CD8-positive, alpha-beta memory T cell (primary cell): ENCODE data around the gene ZBTB17. TPM values are rescaled to one million over a fixed set of nuclear protein-coding genes. Genes with fewer than 3 reads are reported as not detected.

Source experiments
- CTCF ChIA-PET: fragments of 350-600 bp; sonication (Branson Sonifier 250); formaldehyde crosslinking; loops from one replicate; lab custom pipeline; 2021; ENCODE audit warnings: antibody characterized with exemption; lab: Charles Lee
- POLR2A ChIA-PET: fragments of 350-600 bp; sonication (Branson Sonifier 250); formaldehyde crosslinking; loops from one replicate; lab custom pipeline; 2021; ENCODE audit warnings: antibody characterized with exemption; lab: Charles Lee
- DNase-seq, 5 donors: peaks; one replicate each; pipeline versions ENCODE4 v3.0.0 to v3.0.0-alpha.2; 2020 to 2022; ENCODE audit warnings: mixed read lengths in 1 of 5
- H3K27ac ChIP-seq: one replicate; pipeline ENCODE4 v1.7.0; 2013; ENCODE audit warnings: low read depth, mild to moderate bottlenecking, low read length, moderate library complexity
- H3K27me3 ChIP-seq: 2 replicates; pipeline ENCODE4 v1.7.0; 2013; ENCODE audit warnings: low read length, mild to moderate bottlenecking; ENCODE audit not compliant: insufficient read depth, poor library complexity, severe bottlenecking
- H3K36me3 ChIP-seq: 2 replicates; pipeline ENCODE4 v1.7.0; 2013; ENCODE audit warnings: mild to moderate bottlenecking, low read length, moderate library complexity; ENCODE audit not compliant: insufficient read depth
- H3K4me1 ChIP-seq: 2 replicates; pipeline ENCODE4 v1.7.0; 2013; ENCODE audit warnings: mild to moderate bottlenecking, low read length, moderate library complexity; ENCODE audit not compliant: insufficient read depth
- H3K4me3 ChIP-seq: 2 replicates; pipeline ENCODE4 v1.7.0; 2013; ENCODE audit warnings: mild to moderate bottlenecking, low read length
- H3K9me3 ChIP-seq: 2 replicates; pipeline ENCODE4 v1.7.0; 2013; ENCODE audit warnings: mild to moderate bottlenecking, low read length
- H3K27ac Mint-ChIP-seq, 8 donors: one replicate each; pipeline ENCODE4 v1.8.0; 2020 to 2021; ENCODE audit warnings: mixed read lengths in 8 of 8, mild to moderate bottlenecking in 6 of 8, inconsistent platforms in 3 of 8, moderate library complexity in 3 of 8
- H3K27me3 Mint-ChIP-seq, 2 donors: one replicate each; pipeline ENCODE4 v1.8.0; 2020 to 2021; ENCODE audit warnings: mixed read lengths in 2 of 2, mild to moderate bottlenecking in 1 of 2, moderate library complexity in 1 of 2
- H3K36me3 Mint-ChIP-seq, 3 donors: one replicate each; pipeline ENCODE4 v1.8.0; 2020 to 2021; ENCODE audit warnings: mixed read lengths in 3 of 3, inconsistent platforms in 1 of 3, mild to moderate bottlenecking in 1 of 3
- H3K4me1 Mint-ChIP-seq, 3 donors: one replicate each; pipeline ENCODE4 v1.8.0; 2020 to 2021; ENCODE audit warnings: mixed read lengths in 3 of 3, inconsistent platforms in 1 of 3, mild to moderate bottlenecking in 1 of 3
- H3K4me3 Mint-ChIP-seq, 7 donors: one replicate each; pipeline ENCODE4 v1.8.0; 2020 to 2021; ENCODE audit warnings: mixed read lengths in 7 of 7, mild to moderate bottlenecking in 6 of 7, moderate library complexity in 4 of 7, inconsistent platforms in 2 of 7
- H3K9me3 Mint-ChIP-seq, 5 donors: one replicate each; pipeline ENCODE4 v1.8.0; 2020 to 2022; ENCODE audit warnings: mixed read lengths in 5 of 5, mild to moderate bottlenecking in 3 of 5, moderate library complexity in 2 of 5, inconsistent platforms in 1 of 5
- polyA plus RNA-seq: library from polyadenylated mRNA; unstranded; fragments of 300-500 nt; fragmentation: Illumina TruSeq; gene quantifications from one replicate; pipeline ENCODE4 v1.2.3, GENCODE V29; 2021
- total RNA-seq, 2 experiments: library from RNA; stranded (reverse); gene quantifications; one replicate each; pipeline ENCODE4 v1.2.3, GENCODE V29; 2021

ZBTB17 gene
- total and polyA plus RNA-seq, 3 experiments from 2014 or later, result 24.7 to 51.5 (median 49.9) TPM

DNA sequence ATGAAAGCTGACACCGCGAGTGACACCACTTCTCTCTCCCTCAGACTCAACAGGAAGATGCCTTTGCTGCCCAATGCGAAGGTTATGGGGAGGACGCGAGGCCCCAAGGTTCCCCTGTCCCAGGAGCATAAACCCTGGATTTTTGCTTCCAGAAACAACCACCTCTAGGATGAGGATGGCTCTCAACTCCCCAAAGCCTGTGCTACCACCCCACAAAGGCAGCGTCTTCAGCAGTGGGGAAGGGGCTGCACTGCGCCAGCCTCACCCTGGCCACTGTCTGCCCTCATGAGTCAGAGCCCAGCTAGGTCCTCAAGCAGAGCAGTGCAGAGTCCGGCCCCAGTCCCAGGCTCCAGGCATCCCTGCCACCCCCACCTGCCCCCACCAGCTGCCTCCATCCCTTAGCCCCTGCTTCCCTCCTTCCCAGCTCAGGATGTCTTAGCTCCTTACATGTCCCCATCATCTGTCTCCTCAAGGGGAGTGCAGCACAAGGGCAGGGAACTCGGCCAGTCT is 21.2 kb upstream of the ZBTB17 start:
- Histone ChIP-seq H3K27me3 (no peaks in the 10 kb centered on the region), H3K4me1 (no peaks in the 10 kb centered on the region), H3K36me3 (no peaks in the 10 kb centered on the region), H3K9me3 (no peaks in the 10 kb centered on the region), H3K27ac (no peak overlapping the region), H3K4me3 (no peak overlapping the region)
- Mint-ChIP-seq H3K27ac (no peak overlapping the region), H3K4me3 (no peak overlapping the region), H3K27me3 (peaks cover 0 to 4% of the 10 kb centered on the region in 2 donors), H3K36me3 (no peaks in the 10 kb centered on the region), H3K9me3 (no peaks in the 10 kb centered on the region), H3K4me1 (no peaks in the 10 kb centered on the region)
- no peak for DNase-seq
- ChIA-PET CTCF (interaction anchor here (0.9 kb wide), 1 partner anchor 12 kb away, joined by 3 read pairs; no protein-coding TSS in a partner anchor), POLR2A (no interaction called here)

DNA sequence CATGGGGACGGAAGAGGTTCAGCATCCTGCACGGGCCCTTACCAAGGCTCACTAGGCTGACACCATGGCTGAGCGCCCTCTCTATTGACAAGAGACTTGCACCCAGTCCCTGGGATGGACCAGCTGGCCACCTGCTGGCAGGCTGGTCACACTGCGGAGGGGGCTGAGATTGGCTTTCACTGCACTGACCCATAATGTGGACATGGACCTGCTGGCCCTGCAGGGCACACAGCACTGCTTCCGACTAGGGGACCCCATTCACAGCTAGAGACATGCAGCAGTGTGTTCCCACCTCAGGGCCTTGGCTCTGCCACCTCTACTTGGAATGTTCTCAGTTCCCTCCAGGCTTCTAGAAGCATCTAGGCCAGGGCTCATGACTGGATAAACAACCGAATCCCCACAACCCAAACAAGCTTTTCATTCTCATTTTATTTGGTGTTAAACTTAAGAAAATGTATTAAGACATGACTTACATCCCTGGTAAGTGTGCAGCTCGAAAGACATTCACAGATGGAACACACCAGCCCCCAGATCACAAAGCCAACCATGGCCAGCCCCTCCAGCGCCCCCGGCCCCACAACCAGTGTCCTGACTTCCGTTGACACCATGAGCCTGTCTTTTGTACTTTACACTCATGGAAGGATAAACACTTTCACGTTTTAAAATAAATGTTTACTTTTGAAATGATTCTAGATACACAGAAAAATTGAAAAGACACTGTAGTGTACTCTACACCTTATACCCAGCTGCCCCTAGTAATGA is 18.9 kb upstream of the ZBTB17 start:
- no peaks in the 10 kb centered on the region for H3K9me3 ChIP-seq
- CTCF ChIA-PET, result interaction anchor here (0.7 to 2.1 kb wide), 6 partner anchors 12 to 203 kb away, joined by 3 to 9 read pairs (median 4); no protein-coding TSS in a partner anchor
- H3K36me3 Mint-ChIP-seq, result no peaks in the 10 kb centered on the region
- no peaks in the 10 kb centered on the region for H3K27me3 ChIP-seq
- H3K4me1 ChIP-seq, result no peaks in the 10 kb centered on the region
- H3K27me3 Mint-ChIP-seq, result peaks cover 0 to 4% of the 10 kb centered on the region in 2 donors
- no peaks in the 10 kb centered on the region for H3K4me1 Mint-ChIP-seq
- no peak overlapping the region for H3K4me3 ChIP-seq
- POLR2A ChIA-PET, result no interaction called here
- H3K36me3 ChIP-seq, result no peaks in the 10 kb centered on the region
- DNase-seq, result peak in 3 of 5 donors; percentile 19 to 66 (median 28)
- H3K27ac ChIP-seq, result no peak overlapping the region
- no peak overlapping the region for H3K4me3 Mint-ChIP-seq
- no peaks in the 10 kb centered on the region for H3K9me3 Mint-ChIP-seq
- H3K27ac Mint-ChIP-seq, result peak overlapping the region in 1 of 8 donors; percentile 17

DNA sequence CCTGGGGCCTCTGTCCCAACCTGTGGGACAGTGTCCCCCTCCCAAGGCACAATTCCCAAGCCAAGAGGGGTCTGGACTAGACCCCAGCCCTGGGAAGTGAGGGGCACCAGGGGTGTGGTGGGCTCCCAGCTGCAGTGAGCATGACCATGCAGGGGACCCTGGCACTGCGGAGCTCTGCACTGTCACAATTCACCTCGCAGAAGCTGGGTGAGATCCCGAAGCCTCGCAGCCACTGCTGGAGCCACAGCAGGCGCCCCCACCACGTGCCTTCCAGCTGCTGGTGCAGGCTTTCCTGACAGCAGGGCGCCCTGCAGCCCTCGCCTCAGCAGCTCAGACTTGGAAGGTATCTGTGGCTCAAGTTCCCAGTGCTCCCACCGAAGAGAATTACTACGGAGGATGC is 18.2 kb upstream of the ZBTB17 start:
- H3K36me3 Mint-ChIP-seq, result no peaks in the 10 kb centered on the region
- H3K27me3 Mint-ChIP-seq, result peaks cover 0 to 4% of the 10 kb centered on the region in 2 donors
- Histone ChIP-seq H3K27me3 (no peaks in the 10 kb centered on the region), H3K36me3 (no peaks in the 10 kb centered on the region), H3K27ac (no peak overlapping the region), H3K4me3 (no peak overlapping the region), H3K9me3 (no peaks in the 10 kb centered on the region), H3K4me1 (no peaks in the 10 kb centered on the region)
- ChIA-PET POLR2A (no interaction called here), CTCF (interaction anchor here (0.7 to 2.1 kb wide), 4 partner anchors 113 to 202 kb away, joined by 3 to 9 read pairs (median 4); no protein-coding TSS in a partner anchor)
- no peaks in the 10 kb centered on the region for H3K9me3 Mint-ChIP-seq
- no peak overlapping the region for H3K27ac Mint-ChIP-seq
- no peak overlapping the region for H3K4me3 Mint-ChIP-seq
- DNase-seq, result no peak
- no peaks in the 10 kb centered on the region for H3K4me1 Mint-ChIP-seq

DNA sequence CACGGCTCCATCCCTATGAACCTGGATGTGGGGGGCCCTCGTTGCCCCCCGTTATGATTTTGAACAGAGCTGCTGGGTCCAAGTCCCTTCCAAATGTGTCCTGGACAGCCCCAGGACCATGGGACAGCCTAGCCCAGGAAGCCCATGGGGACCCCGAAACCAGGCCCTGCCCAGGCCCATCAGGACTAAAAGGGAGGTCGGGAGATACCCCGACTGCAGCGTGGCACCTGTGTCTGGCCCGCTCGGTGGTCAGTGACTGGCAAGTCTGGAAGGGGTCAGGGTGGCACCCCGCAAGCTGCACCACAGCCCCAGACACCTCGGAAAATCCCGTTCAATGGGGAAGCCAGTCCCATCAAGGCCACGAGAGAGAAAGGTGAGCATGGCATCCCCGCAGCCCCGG is 17.8 kb upstream of the ZBTB17 start:
- no peaks in the 10 kb centered on the region for H3K9me3 ChIP-seq
- no peak overlapping the region for H3K27ac Mint-ChIP-seq
- no peaks in the 10 kb centered on the region for H3K9me3 Mint-ChIP-seq
- no peak overlapping the region for H3K4me3 Mint-ChIP-seq
- H3K27me3 Mint-ChIP-seq, result peaks cover 0 to 4% of the 10 kb centered on the region in 2 donors
- no peak for DNase-seq
- ChIA-PET CTCF (interaction anchor here (0.7 to 2.1 kb wide), 4 partner anchors 113 to 202 kb away, joined by 3 to 9 read pairs (median 4); no protein-coding TSS in a partner anchor), POLR2A (no interaction called here)
- H3K4me1 Mint-ChIP-seq, result no peaks in the 10 kb centered on the region
- no peaks in the 10 kb centered on the region for H3K36me3 Mint-ChIP-seq
- H3K4me3 ChIP-seq, result no peak overlapping the region
- H3K36me3 ChIP-seq, result no peaks in the 10 kb centered on the region
- H3K4me1 ChIP-seq, result no peaks in the 10 kb centered on the region
- H3K27me3 ChIP-seq, result no peaks in the 10 kb centered on the region
- H3K27ac ChIP-seq, result no peak overlapping the region

DNA sequence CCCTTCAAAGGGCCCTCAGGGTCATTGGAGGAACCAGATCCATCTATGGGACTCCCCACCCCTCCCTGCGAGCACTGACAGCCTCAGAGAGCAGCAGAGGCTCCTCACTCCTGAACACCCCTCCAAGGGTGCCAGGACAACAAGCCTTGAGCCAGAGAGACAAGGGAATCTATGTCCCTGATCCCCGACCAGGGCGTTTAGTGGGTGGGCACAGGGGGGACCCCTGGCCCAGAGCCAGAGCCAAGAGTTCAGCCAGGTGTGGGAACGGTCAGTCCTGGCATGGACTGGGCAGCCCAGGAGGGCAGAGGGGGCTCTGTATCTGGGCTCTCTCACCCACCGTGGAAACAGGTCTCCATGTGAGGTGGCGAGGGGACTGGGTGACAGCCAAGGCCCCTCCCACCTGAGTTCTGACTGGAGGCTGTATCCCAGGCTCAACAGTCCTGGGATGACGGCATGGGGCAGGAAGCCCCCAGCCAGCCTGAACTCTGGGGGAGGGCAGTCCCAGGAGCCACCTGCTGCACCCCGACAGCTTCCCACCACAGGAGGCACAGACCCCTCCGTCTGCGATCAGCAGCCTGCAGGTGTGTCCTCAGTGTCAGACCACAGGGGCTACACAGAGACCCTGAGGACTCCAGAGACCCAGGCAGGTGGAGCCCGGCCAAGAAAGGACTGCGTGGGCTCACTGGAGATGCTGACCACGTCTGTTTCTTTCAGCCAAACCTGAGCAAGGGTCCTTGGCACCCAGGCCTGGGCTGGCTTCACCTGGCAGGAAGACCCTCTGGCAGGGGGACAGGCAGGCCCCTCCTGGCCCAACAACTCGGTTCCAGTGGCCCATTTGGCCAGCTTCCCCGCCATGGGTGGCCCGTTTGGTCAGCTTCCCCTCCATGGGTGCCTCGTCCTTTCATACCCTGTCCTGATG is 16.9 kb upstream of the ZBTB17 start:
- H3K27ac Mint-ChIP-seq, result no peak overlapping the region
- no peak overlapping the region for H3K4me3 Mint-ChIP-seq
- H3K27me3 Mint-ChIP-seq, result peaks cover 0 to under 1% of the 10 kb centered on the region in 2 donors
- DNase-seq, result no peak
- H3K36me3 ChIP-seq, result no peaks in the 10 kb centered on the region
- ChIA-PET POLR2A (no interaction called here), CTCF (interaction anchor here (1.1 kb wide), 1 partner anchor 190 kb away, joined by 3 read pairs; no protein-coding TSS in a partner anchor)
- no peak overlapping the region for H3K4me3 ChIP-seq
- no peaks in the 10 kb centered on the region for H3K27me3 ChIP-seq
- H3K36me3 Mint-ChIP-seq, result no peaks in the 10 kb centered on the region
- no peaks in the 10 kb centered on the region for H3K4me1 ChIP-seq
- H3K9me3 ChIP-seq, result no peaks in the 10 kb centered on the region
- no peaks in the 10 kb centered on the region for H3K9me3 Mint-ChIP-seq
- no peaks in the 10 kb centered on the region for H3K4me1 Mint-ChIP-seq
- no peak overlapping the region for H3K27ac ChIP-seq

DNA sequence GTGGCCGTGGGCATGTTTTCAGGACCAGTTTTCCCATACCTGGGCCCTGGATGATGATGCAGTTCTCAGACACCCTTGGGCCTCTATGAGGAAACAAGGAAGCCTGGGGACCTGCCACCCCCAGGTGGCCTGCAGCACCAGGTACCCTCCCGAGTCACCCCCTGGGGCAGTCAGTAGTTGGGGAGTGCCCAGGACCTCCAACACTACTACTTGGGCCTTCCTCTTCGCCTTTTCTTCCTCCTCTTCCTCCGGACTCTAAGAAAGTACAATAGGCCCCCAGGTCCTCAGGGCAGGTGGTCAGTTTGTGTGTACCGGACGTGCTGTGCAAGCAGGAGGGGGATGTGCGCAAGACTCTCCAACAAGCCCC is 16.3 kb upstream of the ZBTB17 start:
- Histone ChIP-seq H3K9me3 (no peaks in the 10 kb centered on the region), H3K27me3 (no peaks in the 10 kb centered on the region), H3K4me3 (no peak overlapping the region), H3K27ac (no peak overlapping the region), H3K36me3 (no peaks in the 10 kb centered on the region), H3K4me1 (no peaks in the 10 kb centered on the region)
- ChIA-PET POLR2A (no interaction called here), CTCF (no interaction called here)
- Mint-ChIP-seq H3K27ac (no peak overlapping the region), H3K4me3 (no peak overlapping the region), H3K9me3 (no peaks in the 10 kb centered on the region), H3K4me1 (no peaks in the 10 kb centered on the region), H3K27me3 (no peaks in the 10 kb centered on the region), H3K36me3 (no peaks in the 10 kb centered on the region)
- no peak for DNase-seq

DNA sequence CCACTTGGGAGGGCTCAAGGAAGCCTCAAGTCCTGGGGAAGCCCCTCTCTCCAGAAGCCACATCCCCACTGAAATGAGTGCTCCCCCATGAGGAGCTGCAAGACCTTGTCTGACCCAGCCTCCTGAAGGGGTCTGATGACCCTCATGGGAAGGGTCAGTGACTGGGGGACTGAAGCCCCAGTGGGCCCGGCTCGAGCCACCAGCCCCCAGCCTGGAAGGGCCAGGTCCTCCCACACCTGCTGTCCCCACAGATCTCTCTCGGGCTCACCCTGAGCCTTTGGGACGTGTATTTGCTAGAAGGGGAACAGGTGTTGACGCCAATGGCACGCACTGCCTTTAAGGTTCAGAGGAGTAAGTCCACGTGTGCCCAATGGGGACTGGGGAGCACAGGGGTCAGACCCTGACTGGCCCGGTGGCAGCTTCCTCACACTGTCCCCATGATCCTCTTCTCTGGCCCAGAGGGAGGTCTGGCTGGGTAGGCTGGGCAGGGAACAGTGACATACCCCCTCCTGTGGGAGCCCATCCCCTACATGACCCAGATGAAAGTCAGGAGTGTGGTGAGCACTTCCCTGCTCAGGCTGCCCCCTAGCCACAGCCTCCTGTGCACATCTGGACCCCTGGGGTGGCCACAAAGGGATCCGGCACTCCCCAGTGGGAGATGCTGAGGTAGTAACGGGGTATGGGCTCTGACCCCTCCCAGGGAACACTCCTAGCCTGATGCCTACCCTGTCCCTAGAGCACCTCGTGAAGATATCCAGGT is 15.7 kb upstream of the ZBTB17 start:
- H3K36me3 ChIP-seq, result no peaks in the 10 kb centered on the region
- H3K27me3 Mint-ChIP-seq, result no peaks in the 10 kb centered on the region
- no peaks in the 10 kb centered on the region for H3K36me3 Mint-ChIP-seq
- DNase-seq, result no peak
- no peaks in the 10 kb centered on the region for H3K27me3 ChIP-seq
- no peak overlapping the region for H3K27ac Mint-ChIP-seq
- H3K4me3 ChIP-seq, result no peak overlapping the region
- no peaks in the 10 kb centered on the region for H3K9me3 ChIP-seq
- ChIA-PET POLR2A (no interaction called here), CTCF (no interaction called here)
- H3K4me1 Mint-ChIP-seq, result no peaks in the 10 kb centered on the region
- H3K27ac ChIP-seq, result no peak overlapping the region
- no peak overlapping the region for H3K4me3 Mint-ChIP-seq
- no peaks in the 10 kb centered on the region for H3K4me1 ChIP-seq
- no peaks in the 10 kb centered on the region for H3K9me3 Mint-ChIP-seq
